ENCODE measurements around the gene REEP6. TPM values are rescaled to one million over a fixed set of nuclear protein-coding genes. Genes with fewer than 3 reads are reported as not detected.

REEP6 gene
- total RNA-seq, 1 experiment from 2014 or later = 10.5 TPM

DNA sequence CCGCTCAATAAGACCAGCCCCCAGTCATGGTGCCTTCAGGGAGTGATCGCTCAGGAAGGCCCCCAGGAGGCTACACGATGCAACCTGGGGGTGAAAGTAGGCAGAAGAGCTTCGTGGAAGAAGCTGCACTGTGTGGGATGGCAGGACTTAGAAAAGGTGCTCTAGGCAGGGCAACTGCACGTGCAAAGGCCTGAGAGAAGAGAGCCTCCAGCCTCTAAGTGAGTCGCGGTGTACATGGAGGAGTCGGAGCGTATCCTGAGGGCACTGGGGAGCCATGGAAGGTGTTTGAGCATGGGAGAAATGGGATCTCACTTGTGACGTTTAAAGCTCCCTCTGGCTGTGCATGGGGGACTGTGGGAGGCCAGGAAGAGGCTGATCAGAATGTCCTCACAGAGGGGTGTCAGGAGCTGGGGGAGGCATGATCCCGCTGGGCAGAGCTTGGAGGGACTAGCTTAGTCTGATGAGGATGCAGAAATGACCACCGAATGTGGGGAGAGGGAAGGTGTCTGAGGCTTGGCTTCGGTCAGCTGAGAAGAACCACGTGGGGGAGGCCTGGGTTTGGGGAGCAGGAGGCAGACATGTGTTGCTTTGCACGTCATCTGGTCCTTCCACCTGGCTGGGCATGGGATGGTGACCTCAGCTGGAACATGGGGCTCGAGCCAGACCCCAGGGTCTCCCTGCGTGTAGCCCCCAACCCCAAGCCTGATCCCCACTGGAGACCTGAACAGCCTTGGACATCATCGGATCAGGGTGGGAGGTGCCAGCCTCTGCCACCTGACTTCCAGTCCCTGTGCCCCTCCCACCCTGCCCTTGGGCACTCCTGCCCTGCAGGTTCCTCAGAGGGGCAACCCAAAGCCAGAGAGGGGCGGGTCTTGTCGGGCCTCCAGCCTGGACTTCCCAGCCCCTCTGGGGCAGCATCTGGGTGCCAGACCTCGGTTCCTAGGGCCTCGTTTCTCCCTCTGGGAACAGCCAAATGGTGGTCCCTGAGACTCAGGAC lies 39.9 kb upstream of the REEP6 start:
- no CpG with 5 or more reads among the region's 22 CpGs for WGBS (ENCODE audit: extremely low coverage, insufficient read length, low lambda C conversion rate)
- peaks cover 24% of the 10 kb centered on the region; the same call in 1 of the 2 replicates for H3K27me3 ChIP-seq (ENCODE audit: insufficient read depth, low read length)
- Mint-ChIP-seq H3K36me3 (ENCODE audit: insufficient read depth in 1 of 3, low read depth in 3 of 3) (peaks cover 0 to 2% (median 0%) of the 10 kb centered on the region in 3 experiments; a peak in 1 of 7 replicates), H3K27me3 (ENCODE audit: low read depth) (peaks cover 92% of the 10 kb centered on the region), H3K4me3 (peak overlapping the region; percentile 39 to 74), H3K27ac (peak overlapping the region in 2 of 3 experiments; percentile 29 to 58; a peak in 2 of 7 replicates), H3K4me1 (peaks cover 13 to 47% of the 10 kb centered on the region in 2 experiments), H3K9me3 (no peaks in the 10 kb centered on the region; a peak in 1 of 5 replicates)
- H3K27ac ChIP-seq (ENCODE audit: insufficient read length, low read depth, low read length) = no peak overlapping the region
- no peak overlapping the region for H3K9ac ChIP-seq (ENCODE audit: extremely low read depth, insufficient read length, low read length)
- H2BK120ac ChIP-seq (ENCODE audit: low read depth, low read length, poor library complexity, severe bottlenecking) = no peak overlapping the region
- no peak overlapping the region for H2AK5ac ChIP-seq (ENCODE audit: insufficient read length, low read length)
- H3K4me2 ChIP-seq (ENCODE audit: insufficient read depth, insufficient read length, low read length) = no peak overlapping the region
- H2AFZ ChIP-seq (ENCODE audit: low read length) = no peak overlapping the region
- H4K20me1 ChIP-seq (ENCODE audit: control insufficient read depth, insufficient read depth, insufficient read length) = no peaks in the 10 kb centered on the region
- TF ChIP-seq, protein P1, sequence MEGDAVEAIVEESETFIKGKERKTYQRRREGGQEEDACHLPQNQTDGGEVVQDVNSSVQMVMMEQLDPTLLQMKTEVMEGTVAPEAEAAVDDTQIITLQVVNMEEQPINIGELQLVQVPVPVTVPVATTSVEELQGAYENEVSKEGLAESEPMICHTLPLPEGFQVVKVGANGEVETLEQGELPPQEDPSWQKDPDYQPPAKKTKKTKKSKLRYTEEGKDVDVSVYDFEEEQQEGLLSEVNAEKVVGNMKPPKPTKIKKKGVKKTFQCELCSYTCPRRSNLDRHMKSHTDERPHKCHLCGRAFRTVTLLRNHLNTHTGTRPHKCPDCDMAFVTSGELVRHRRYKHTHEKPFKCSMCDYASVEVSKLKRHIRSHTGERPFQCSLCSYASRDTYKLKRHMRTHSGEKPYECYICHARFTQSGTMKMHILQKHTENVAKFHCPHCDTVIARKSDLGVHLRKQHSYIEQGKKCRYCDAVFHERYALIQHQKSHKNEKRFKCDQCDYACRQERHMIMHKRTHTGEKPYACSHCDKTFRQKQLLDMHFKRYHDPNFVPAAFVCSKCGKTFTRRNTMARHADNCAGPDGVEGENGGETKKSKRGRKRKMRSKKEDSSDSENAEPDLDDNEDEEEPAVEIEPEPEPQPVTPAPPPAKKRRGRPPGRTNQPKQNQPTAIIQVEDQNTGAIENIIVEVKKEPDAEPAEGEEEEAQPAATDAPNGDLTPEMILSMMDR (conservative IDR thresholded peaks at IDR 0.05) = no peak
- H3K23ac ChIP-seq (ENCODE audit: insufficient read length, low read depth, low read length) = no peak overlapping the region
- H2BK15ac ChIP-seq (ENCODE audit: low read depth, low read length) = no peak overlapping the region
- no peaks in the 10 kb centered on the region for H3K79me1 ChIP-seq (ENCODE audit: insufficient read depth, low read depth, low read length, poor library complexity, severe bottlenecking)
- no peak overlapping the region for H3K56ac ChIP-seq (ENCODE audit: insufficient read length, low read depth, low read length)
- no peak for DNase-seq
- H4K8ac ChIP-seq (replicated peaks; ENCODE audit: insufficient read length, low read depth, low read length) = no peak overlapping the region
- no peak overlapping the region for H2BK12ac ChIP-seq (ENCODE audit: insufficient read length, low read depth, low read length)
- no peak overlapping the region for H2BK5ac ChIP-seq (ENCODE audit: insufficient read length, low read length)
- H3K18ac ChIP-seq (ENCODE audit: insufficient read length, low read depth, low read length) = no peak overlapping the region
- H3K4ac ChIP-seq (ENCODE audit: low read depth, low read length) = no peak overlapping the region
- no peak overlapping the region for H4K5ac ChIP-seq (ENCODE audit: insufficient read length, low read depth, low read length)
- H3K23me2 ChIP-seq (ENCODE audit: insufficient read length, low read depth, low read length, poor library complexity, severe bottlenecking) = peaks cover 15% of the 10 kb centered on the region
- no peak overlapping the region for H3K14ac ChIP-seq (ENCODE audit: insufficient read depth, low read length)
- no peaks in the 10 kb centered on the region; the same call in 1 of the 2 replicates for H3K4me1 ChIP-seq (ENCODE audit: insufficient read depth, low read length)
- H2BK20ac ChIP-seq (ENCODE audit: low read depth, low read length, poor library complexity, severe bottlenecking) = no peak overlapping the region
- H4K91ac ChIP-seq (ENCODE audit: insufficient read length, low read depth, low read length) = no peak overlapping the region
- no peaks in the 10 kb centered on the region for H3K9me3 ChIP-seq (ENCODE audit: control insufficient read depth, low read depth, low read length)
- H3K79me2 ChIP-seq (ENCODE audit: insufficient read depth, low read length) = no peaks in the 10 kb centered on the region
- no peak overlapping the region for H3T11ph ChIP-seq (ENCODE audit: low read length)
